Kidney epithelial cell (primary cell): ENCODE data around the gene IL20RA. TPM values are rescaled to one million over a fixed set of nuclear protein-coding genes. Genes with fewer than 3 reads are reported as not detected.

Experiments
- DNase-seq: peaks from one replicate; pipeline ENCODE4 v3.0.0-alpha.2; 2010; ENCODE audit warnings: low read depth
- H3K27me3 ChIP-seq: 2 replicates; pipeline ENCODE4 v1.6.0; 2011; ENCODE audit warnings: low read length; ENCODE audit not compliant: control insufficient read depth, insufficient read depth
- H3K36me3 ChIP-seq: 2 replicates; pipeline ENCODE4 v1.5.1; 2011; ENCODE audit warnings: low read length; ENCODE audit not compliant: control insufficient read depth, insufficient read depth
- H3K4me3 ChIP-seq: 2 replicates; pipeline ENCODE4 v1.5.1; 2011; ENCODE audit warnings: low read depth, mild to moderate bottlenecking, control low read depth, low read length
- CTCF ChIP-seq: IDR thresholded peaks from 2 replicates; pipeline ENCODE4 v1.5.1; 2011; ENCODE audit warnings: mild to moderate bottlenecking, moderate library complexity, low read length, control low read depth, inconsistent platforms; ENCODE audit not compliant: insufficient read depth, poor library complexity, severe bottlenecking
- total RNA-seq: library from RNA; depleted of rRNA; stranded (reverse); fragments of >200 nt; gene quantifications from 2 replicates; pipeline ENCODE4 v1.2.3, GENCODE V29; 2015

The IL20RA gene
- total RNA-seq, 1 donor from 2014 or later = 0.46 TPM

GRCh38 chr6:137040393-137040792 is 4.4 kb downstream of the IL20RA start:
- TF ChIP-seq CTCF = no peak
- DNase-seq = no peak
- no peak overlapping the region for H3K4me3 ChIP-seq
- H3K36me3 ChIP-seq = no peaks in the 10 kb centered on the region
- H3K27me3 ChIP-seq = peaks cover 3% of the 10 kb centered on the region

GRCh38 chr6:137039010-137039409 is 5.8 kb downstream of the IL20RA start:
- H3K36me3 ChIP-seq = no peaks in the 10 kb centered on the region
- H3K4me3 ChIP-seq = no peak overlapping the region
- DNase-seq = no peak
- no peak for TF ChIP-seq CTCF
- no peaks in the 10 kb centered on the region for H3K27me3 ChIP-seq

GRCh38 chr6:137036566-137037300 is 8.0 kb downstream of the IL20RA start:
- no peak for TF ChIP-seq CTCF
- Histone ChIP-seq H3K4me3 (no peak overlapping the region), H3K27me3 (no peaks in the 10 kb centered on the region), H3K36me3 (no peaks in the 10 kb centered on the region)
- DNase-seq = no peak

DNA sequence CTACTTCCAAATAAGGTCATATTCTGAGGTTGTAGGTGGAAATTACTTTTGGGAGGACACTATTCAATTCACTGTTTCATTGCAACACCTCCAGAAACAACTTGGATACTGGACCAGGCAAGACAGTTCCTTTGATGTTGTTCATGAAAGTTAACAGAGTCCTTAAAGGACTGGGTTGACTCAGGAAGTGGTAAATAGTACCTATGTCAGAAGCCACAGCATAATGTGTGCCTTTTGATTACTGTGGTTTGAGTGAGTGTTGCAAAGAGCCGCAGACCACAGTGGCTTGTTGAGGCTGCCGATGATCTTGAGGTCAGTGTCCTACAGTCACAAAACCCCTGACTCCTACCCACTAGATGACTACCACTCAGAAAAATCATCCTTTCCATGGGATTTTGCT is 10.9 kb downstream of the IL20RA start:
- no peak for TF ChIP-seq CTCF
- H3K4me3 ChIP-seq = no peak overlapping the region
- DNase-seq = no peak
- no peaks in the 10 kb centered on the region for H3K36me3 ChIP-seq
- no peaks in the 10 kb centered on the region for H3K27me3 ChIP-seq

- Histone ChIP-seq H3K27me3 (no peaks in the 10 kb centered on the region), H3K4me3 (no peak overlapping the region), H3K36me3 (no peaks in the 10 kb centered on the region)
- DNase-seq = no peak
- no peak for TF ChIP-seq CTCF
Observed at GRCh38 chr6:137031122-137031521, 13.6 kb downstream of the IL20RA start.

DNA sequence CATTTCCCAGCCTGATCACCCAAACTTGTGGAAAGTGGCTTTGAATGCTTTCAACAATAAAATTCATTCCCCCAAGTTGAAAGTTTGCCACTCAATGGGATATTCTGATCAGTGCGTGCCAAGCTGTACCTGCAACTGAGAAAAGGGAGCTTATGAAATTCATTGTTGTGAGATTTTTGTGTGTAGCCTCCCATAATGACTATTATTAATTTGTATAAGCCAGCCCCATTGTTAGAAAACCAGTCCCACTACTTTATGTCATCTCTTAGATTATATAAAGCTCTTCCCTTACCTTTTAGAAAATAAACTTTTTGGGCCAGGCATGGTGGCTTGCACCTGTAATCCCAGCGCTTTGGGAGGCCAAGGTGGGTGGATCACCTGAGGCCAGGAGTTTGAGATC is 15.9 kb downstream of the IL20RA start:
- no peak for DNase-seq
- H3K36me3 ChIP-seq = no peaks in the 10 kb centered on the region
- TF ChIP-seq CTCF = no peak
- no peak overlapping the region for H3K4me3 ChIP-seq
- H3K27me3 ChIP-seq = no peaks in the 10 kb centered on the region
